Endothelial cell (in vitro differentiated cells): Measurements from ENCODE around the gene KRTAP6-2. TPM values are rescaled to one million over a fixed set of nuclear protein-coding genes. Genes with fewer than 3 reads are reported as not detected.

ENCODE experiments used
- DNase-seq: peaks from one replicate; pipeline ENCODE4 v3.0.0; 2021; ENCODE audit warnings: low spot score
- H3K27ac Mint-ChIP-seq: one replicate; pipeline ENCODE4 v1.8.0; 2021; ENCODE audit warnings: mixed read lengths, inconsistent platforms; ENCODE audit not compliant: unreplicated experiment
- H3K27me3 Mint-ChIP-seq: one replicate; pipeline ENCODE4 v1.8.0; 2021; ENCODE audit warnings: mild to moderate bottlenecking, moderate library complexity, mixed read lengths, inconsistent platforms; ENCODE audit not compliant: unreplicated experiment
- H3K36me3 Mint-ChIP-seq: one replicate; pipeline ENCODE4 v1.8.0; 2021; ENCODE audit warnings: mild to moderate bottlenecking, low read depth, mixed read lengths, inconsistent platforms; ENCODE audit not compliant: unreplicated experiment
- H3K4me1 Mint-ChIP-seq: one replicate; pipeline ENCODE4 v1.8.0; 2021; ENCODE audit warnings: mild to moderate bottlenecking, mixed read lengths, inconsistent platforms; ENCODE audit not compliant: unreplicated experiment
- H3K4me3 Mint-ChIP-seq: one replicate; pipeline ENCODE4 v1.8.0; 2021; ENCODE audit warnings: mild to moderate bottlenecking, mixed read lengths, inconsistent platforms; ENCODE audit not compliant: unreplicated experiment
- H3K9me3 Mint-ChIP-seq: one replicate; pipeline ENCODE4 v1.8.0; 2021; ENCODE audit warnings: mixed read lengths, inconsistent platforms; ENCODE audit not compliant: unreplicated experiment
- CTCF ChIP-seq: fragments of 200-600 bp; sonication (generic); IDR thresholded peaks from one replicate; pipeline ENCODE4 v1.5.0; 2021; ENCODE audit warnings: antibody characterized with exemption; ENCODE audit not compliant: unreplicated experiment
- total RNA-seq: library from RNA; stranded (reverse); fragmentation: NEBNext Ultra II Directional; extraction: Animal tissue kit (Norgen Biotek cat#: 25700); gene quantifications from one replicate; pipeline ENCODE4 v1.2.1, GENCODE V29; 2021; ENCODE audit not compliant: unreplicated experiment

KRTAP6-2 gene
- total RNA-seq, 1 donor from 2014 or later, result not detected

GRCh38 chr21:30620080-30620479, 21.4 kb upstream of the KRTAP6-2 start:
- Mint-ChIP-seq H3K4me1 (no peaks in the 10 kb centered on the region), H3K36me3 (peaks cover 9% of the 10 kb centered on the region), H3K4me3 (no peak overlapping the region), H3K9me3 (no peaks in the 10 kb centered on the region), H3K27ac (no peak overlapping the region), H3K27me3 (no peaks in the 10 kb centered on the region)
- DNase-seq, result no peak
- no peak for TF ChIP-seq CTCF

- H3K4me3 Mint-ChIP-seq, result no peak within 1 kb of the TSS
- no peak for TF ChIP-seq CTCF
- no peak for DNase-seq
- H3K36me3 Mint-ChIP-seq, result no peaks in the 10 kb centered on the region
- no peaks in the 10 kb centered on the region for H3K4me1 Mint-ChIP-seq
- no peaks in the 10 kb centered on the region for H3K9me3 Mint-ChIP-seq
- no peaks in the 10 kb centered on the region for H3K27me3 Mint-ChIP-seq
- H3K27ac Mint-ChIP-seq, result no peak within 1 kb of the TSS
Measured at GRCh38 chr21:30616125-30616524, 17.4 kb upstream of the KRTAP6-2 start, which contains the start of gene KRTAP20-1. KRTAP20-1 (plus strand) TSS chr21:30616425; CDS start chr21:30616455, 30 bp downstream.

GRCh38 chr21:30615199-30615598, 16.5 kb upstream of the KRTAP6-2 start:
- Mint-ChIP-seq H3K4me3 (no peak overlapping the region), H3K9me3 (no peaks in the 10 kb centered on the region), H3K27me3 (no peaks in the 10 kb centered on the region), H3K27ac (no peak overlapping the region), H3K36me3 (no peaks in the 10 kb centered on the region), H3K4me1 (no peaks in the 10 kb centered on the region)
- DNase-seq, result no peak
- TF ChIP-seq CTCF, result no peak

GRCh38 chr21:30613836-30614235, 15.1 kb upstream of the KRTAP6-2 start, which contains the start of gene KRTAP6-1:
KRTAP6-1 (minus strand) TSS chr21:30613930; CDS start chr21:30613904, 26 bp downstream.
- H3K27me3 Mint-ChIP-seq, result no peaks in the 10 kb centered on the region
- no peak for DNase-seq
- TF ChIP-seq CTCF, result no peak
- H3K36me3 Mint-ChIP-seq, result no peaks in the 10 kb centered on the region
- no peak within 1 kb of the TSS for H3K4me3 Mint-ChIP-seq
- no peak within 1 kb of the TSS for H3K27ac Mint-ChIP-seq
- H3K4me1 Mint-ChIP-seq, result no peaks in the 10 kb centered on the region
- H3K9me3 Mint-ChIP-seq, result no peaks in the 10 kb centered on the region

- no peaks in the 10 kb centered on the region for H3K4me1 Mint-ChIP-seq
- no peaks in the 10 kb centered on the region for H3K36me3 Mint-ChIP-seq
- no peaks in the 10 kb centered on the region for H3K9me3 Mint-ChIP-seq
- no peak for DNase-seq
- H3K27ac Mint-ChIP-seq, result no peak overlapping the region
- no peak overlapping the region for H3K4me3 Mint-ChIP-seq
- no peak for TF ChIP-seq CTCF
- no peaks in the 10 kb centered on the region for H3K27me3 Mint-ChIP-seq
Measured at GRCh38 chr21:30612132-30612531, 13.4 kb upstream of the KRTAP6-2 start.
